Left renal pelvis (tissue), 4 donors: Measurements from ENCODE around the gene BEST4. TPM values are rescaled to one million over a fixed set of nuclear protein-coding genes. Genes with fewer than 3 reads are reported as not detected.

ENCODE experiments used
- polyA plus RNA-seq, 4 donors: library from polyadenylated mRNA; unstranded; fragments of 120-200 nt; gene quantifications; one replicate each; pipeline ENCODE4 v1.2.1, GENCODE V29; 2013; ENCODE audit not compliant: insufficient read length in 4 of 4

The BEST4 gene
- polyA plus RNA-seq, 4 donors: 0.50 to 1.0 (median 0.69) TPM

Other genes starting within 250 kb of the BEST4 start
- gene TMEM53, start 113.7 kb downstream of the BEST4 start, polyA plus RNA-seq: 10 to 100 TPM in 2 of 4 donors, 1 to 10 TPM in 2; 8.0 to 13.0 (median 11.1) TPM
- 1 to 10 TPM; 1.5 to 9.6 (median 7.1) TPM for gene ARMH1, start 113.5 kb downstream of the BEST4 start, polyA plus RNA-seq
- gene RNU5D-1, start 57.0 kb downstream of the BEST4 start, polyA plus RNA-seq: not detected
- gene KIF2C, start 48.3 kb downstream of the BEST4 start, polyA plus RNA-seq: 10 to 100 TPM; 20.3 to 29.5 (median 24.4) TPM
- 1,000 to 10,000 TPM; 2,208 to 2,473 (median 2,326) TPM for gene RPS8, start 12.6 kb downstream of the BEST4 start, polyA plus RNA-seq
- 10 to 100 TPM in 1 of 4 donors, 1 to 10 TPM in 3; 5.9 to 16.1 (median 7.3) TPM for gene PLK3, start 12.2 kb upstream of the BEST4 start, polyA plus RNA-seq
- under 1 TPM in 1 of 4 donors, not detected in 3; 0.30 TPM for gene DYNLT4, start 19.2 kb upstream of the BEST4 start, polyA plus RNA-seq
- gene BTBD19, start 20.4 kb upstream of the BEST4 start, polyA plus RNA-seq: 10 to 100 TPM in 3 of 4 donors, 1 to 10 TPM in 1; 9.5 to 19.3 (median 12.7) TPM
- 10 to 100 TPM in 1 of 4 donors, 1 to 10 TPM in 3; 4.2 to 11.6 (median 6.2) TPM for gene PTCH2, start 55.1 kb upstream of the BEST4 start, polyA plus RNA-seq
- gene EIF2B3, start 198.4 kb upstream of the BEST4 start, polyA plus RNA-seq: 10 to 100 TPM; 31.6 to 37.0 (median 33.0) TPM
- 10 to 100 TPM; 29.1 to 35.7 (median 33.2) TPM for gene HECTD3, start 223.2 kb upstream of the BEST4 start, polyA plus RNA-seq
- gene UROD, start 224.1 kb upstream of the BEST4 start, polyA plus RNA-seq: 100 to 1,000 TPM; 101 to 117 (median 104) TPM